BLaER1 (cell line): ENCODE data around the gene CYGB.

Experiments
- H3K27ac ChIP-seq: shearing (Covaris generic); formaldehyde crosslinking; 2 replicates; pipeline ENCODE4 v1.8.1; 2022
- H3K27me3 ChIP-seq: shearing (Covaris generic); formaldehyde crosslinking; 2 replicates; pipeline ENCODE4 v1.8.1; 2022
- H3K36me3 ChIP-seq: shearing (Covaris generic); formaldehyde crosslinking; 2 replicates; pipeline ENCODE4 v1.8.1; 2022
- H3K4me1 ChIP-seq: shearing (Covaris generic); formaldehyde crosslinking; 2 replicates; pipeline ENCODE4 v1.8.1; 2022
- H3K4me2 ChIP-seq: shearing (Covaris generic); formaldehyde crosslinking; 2 replicates; pipeline ENCODE4 v1.8.1; 2022
- H3K4me3 ChIP-seq: shearing (Covaris generic); formaldehyde crosslinking; 2 replicates; pipeline ENCODE4 v1.8.1; 2022
- H3K9ac ChIP-seq: shearing (Covaris generic); formaldehyde crosslinking; 2 replicates; pipeline ENCODE4 v1.8.1; 2022
- H3K9me3 ChIP-seq: shearing (Covaris generic); formaldehyde crosslinking; 2 replicates; pipeline ENCODE4 v1.8.1; 2022
- H4K20me1 ChIP-seq: shearing (Covaris generic); formaldehyde crosslinking; 2 replicates; pipeline ENCODE4 v1.8.1; 2022
- Cebpa-rat ChIP-seq: shearing (Covaris generic); IDR thresholded peaks from 2 replicates; pipeline ENCODE4 v1.8.1; 2022

Gene CYGB

DNA sequence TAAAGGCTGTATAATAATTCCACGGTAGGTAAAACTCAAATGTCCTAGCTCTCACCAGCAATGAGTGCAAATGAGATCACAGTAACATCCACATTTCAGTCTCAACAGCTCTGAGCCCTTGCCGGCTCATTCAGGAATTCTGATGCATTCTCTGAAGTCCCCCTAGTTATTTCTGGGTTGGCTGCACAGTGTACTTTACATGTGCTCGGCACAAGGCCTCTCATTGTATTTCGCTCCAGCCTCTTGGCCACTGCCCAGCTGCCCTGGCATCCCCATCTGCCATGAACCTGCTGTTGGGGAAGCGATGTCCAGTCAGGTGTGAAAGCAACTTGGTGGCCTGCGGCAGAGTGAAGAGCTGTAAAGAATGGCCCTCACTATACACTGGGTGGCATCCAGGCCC, 16.6 kb upstream of the CYGB start:
- Histone ChIP-seq H3K27ac (peak overlapping the region; percentile 56), H3K9me3 (no peaks in the 10 kb centered on the region), H4K20me1 (peaks cover 10% of the 10 kb centered on the region), H3K36me3 (no peaks in the 10 kb centered on the region; the same call in 1 of the 2 replicates), H3K4me3 (no peak overlapping the region), H3K9ac (peak overlapping the region; percentile 43; the same call in 1 of the 2 replicates), H3K27me3 (no peaks in the 10 kb centered on the region), H3K4me2 (peak overlapping the region; percentile 75), H3K4me1 (peaks cover 84% of the 10 kb centered on the region)
- no peak for TF ChIP-seq Cebpa-rat

GRCh38 chr17:76553178-76553908, 15.8 kb upstream of the CYGB start:
- peak overlapping the region; percentile 75 for H3K4me2 ChIP-seq
- no peaks in the 10 kb centered on the region for H3K9me3 ChIP-seq
- no peak for TF ChIP-seq Cebpa-rat
- peak overlapping the region; percentile 56; the same call in 1 of the 2 replicates for H3K27ac ChIP-seq
- H3K9ac ChIP-seq = peak overlapping the region; percentile 43; the same call in 1 of the 2 replicates
- no peaks in the 10 kb centered on the region for H3K36me3 ChIP-seq
- peaks cover 2% of the 10 kb centered on the region for H4K20me1 ChIP-seq
- H3K4me3 ChIP-seq = no peak overlapping the region
- peaks cover 86% of the 10 kb centered on the region for H3K4me1 ChIP-seq
- H3K27me3 ChIP-seq = no peaks in the 10 kb centered on the region

DNA sequence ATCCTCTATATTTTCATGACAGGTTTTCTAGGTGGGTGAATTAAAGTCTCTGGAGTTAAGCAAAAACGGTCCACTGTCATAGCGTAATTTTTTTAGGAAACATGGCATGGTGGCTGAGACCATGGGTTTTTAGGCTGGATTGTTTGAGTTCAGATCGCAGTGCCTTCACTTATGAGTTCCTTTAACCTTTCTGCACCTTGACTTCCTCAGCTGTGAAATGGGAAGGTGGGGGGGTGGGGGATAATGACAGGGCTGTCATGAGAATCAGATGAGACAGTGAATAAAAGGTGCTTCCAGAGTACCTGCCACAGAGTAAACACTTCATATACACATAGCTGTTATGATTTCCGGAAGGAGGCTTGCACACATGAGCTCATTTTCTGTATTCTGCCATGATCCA, 14.2 kb upstream of the CYGB start:
- TF ChIP-seq Cebpa-rat = no peak
- no peaks in the 10 kb centered on the region for H3K36me3 ChIP-seq
- H3K4me2 ChIP-seq = peak overlapping the region; percentile 24
- H3K9ac ChIP-seq = no peak overlapping the region
- no peak overlapping the region for H3K4me3 ChIP-seq
- H3K4me1 ChIP-seq = peaks cover 98% of the 10 kb centered on the region
- H3K27ac ChIP-seq = no peak overlapping the region
- H3K9me3 ChIP-seq = no peaks in the 10 kb centered on the region
- no peaks in the 10 kb centered on the region for H3K27me3 ChIP-seq
- no peaks in the 10 kb centered on the region for H4K20me1 ChIP-seq

DNA sequence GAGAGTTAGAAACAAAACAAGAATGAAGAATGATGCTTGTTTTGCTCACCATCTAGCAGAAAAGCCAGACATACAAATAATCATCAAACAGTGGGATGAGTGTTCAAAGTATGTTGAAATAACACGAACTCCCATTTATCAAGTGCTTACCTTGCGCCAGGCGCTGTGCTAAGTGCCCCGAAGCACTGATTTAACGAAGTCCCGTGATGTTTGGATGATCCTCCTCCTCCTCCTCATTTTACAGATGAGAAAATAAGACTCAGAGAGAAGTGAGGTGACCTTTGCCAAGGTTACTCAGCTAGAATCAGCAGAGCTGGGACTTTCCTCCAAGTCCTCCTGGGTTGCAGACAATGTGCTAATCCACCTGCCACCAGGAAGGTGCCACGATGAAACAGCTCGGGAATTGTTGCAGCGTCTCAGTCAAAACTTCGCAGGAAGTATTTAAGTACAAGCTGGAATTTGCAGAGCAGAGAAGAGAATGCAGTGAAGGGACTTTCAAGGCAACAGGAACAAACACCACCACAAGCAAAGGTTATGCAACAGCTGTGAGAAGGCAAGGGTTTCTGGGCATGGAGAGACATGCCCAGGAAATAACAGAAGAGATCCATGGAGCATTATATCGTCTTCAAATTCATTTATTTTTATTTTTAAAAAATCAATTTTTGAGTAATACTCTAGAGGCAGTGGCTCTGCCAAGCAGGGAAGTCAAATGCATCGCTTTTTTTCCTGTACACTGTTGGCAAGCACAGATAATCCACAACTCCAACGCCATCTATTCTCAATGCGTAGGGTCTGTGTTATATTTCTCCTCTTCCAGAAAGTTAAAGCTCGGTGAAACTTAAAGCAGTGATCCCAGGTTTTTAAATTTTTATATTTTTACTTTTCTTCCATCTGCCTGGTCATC, 13.5 kb upstream of the CYGB start:
- Histone ChIP-seq H3K9ac (no peak overlapping the region), H3K4me1 (peaks cover 98% of the 10 kb centered on the region), H3K36me3 (no peaks in the 10 kb centered on the region), H3K27ac (no peak overlapping the region), H3K4me2 (peak overlapping the region; percentile 24), H3K4me3 (no peak overlapping the region), H4K20me1 (no peaks in the 10 kb centered on the region), H3K9me3 (no peaks in the 10 kb centered on the region), H3K27me3 (peaks cover 5% of the 10 kb centered on the region)
- TF ChIP-seq Cebpa-rat = peak; percentile 62

GRCh38 chr17:76549539-76549938, 12.0 kb upstream of the CYGB start:
- H3K27ac ChIP-seq = 0 out of 2 replicates have a peak overlapping the region, but pooled peaks have one; percentile 76
- H3K4me1 ChIP-seq = peaks cover 98% of the 10 kb centered on the region
- no peak overlapping the region for H3K4me3 ChIP-seq
- no peaks in the 10 kb centered on the region for H3K36me3 ChIP-seq
- H4K20me1 ChIP-seq = no peaks in the 10 kb centered on the region
- H3K27me3 ChIP-seq = peaks cover 19% of the 10 kb centered on the region
- H3K4me2 ChIP-seq = peak overlapping the region; percentile 91
- H3K9ac ChIP-seq = peak overlapping the region; percentile 71; the same call in 1 of the 2 replicates
- no peaks in the 10 kb centered on the region for H3K9me3 ChIP-seq
- no peak for TF ChIP-seq Cebpa-rat

- H3K9me3 ChIP-seq = no peaks in the 10 kb centered on the region
- H3K4me1 ChIP-seq = peaks cover 98% of the 10 kb centered on the region
- peak overlapping the region; percentile 71 for H3K9ac ChIP-seq
- no peaks in the 10 kb centered on the region for H4K20me1 ChIP-seq
- H3K27ac ChIP-seq = 0 out of 2 replicates have a peak overlapping the region, but pooled peaks have one; percentile 76
- H3K27me3 ChIP-seq = peaks cover 23% of the 10 kb centered on the region
- no peak overlapping the region for H3K4me3 ChIP-seq
- no peak for TF ChIP-seq Cebpa-rat
- peak overlapping the region; percentile 91 for H3K4me2 ChIP-seq
- H3K36me3 ChIP-seq = no peaks in the 10 kb centered on the region
Observed at GRCh38 chr17:76549215-76549518, 11.7 kb upstream of the CYGB start.

- peaks cover 98% of the 10 kb centered on the region for H3K4me1 ChIP-seq
- no peaks in the 10 kb centered on the region for H4K20me1 ChIP-seq
- H3K9me3 ChIP-seq = no peaks in the 10 kb centered on the region
- peak overlapping the region; percentile 76 for H3K27ac ChIP-seq
- peaks cover 29% of the 10 kb centered on the region for H3K27me3 ChIP-seq
- H3K36me3 ChIP-seq = no peaks in the 10 kb centered on the region
- peak overlapping the region; percentile 91 for H3K4me2 ChIP-seq
- no peak for TF ChIP-seq Cebpa-rat
- H3K9ac ChIP-seq = peak overlapping the region; percentile 71
- H3K4me3 ChIP-seq = no peak overlapping the region
Observed at GRCh38 chr17:76548378-76549214, 11.1 kb upstream of the CYGB start.

- H3K27ac ChIP-seq = peak overlapping the region; percentile 76
- no peak for TF ChIP-seq Cebpa-rat
Observed at GRCh38 chr17:76547642-76548202, 10.2 kb upstream of the CYGB start.

DNA sequence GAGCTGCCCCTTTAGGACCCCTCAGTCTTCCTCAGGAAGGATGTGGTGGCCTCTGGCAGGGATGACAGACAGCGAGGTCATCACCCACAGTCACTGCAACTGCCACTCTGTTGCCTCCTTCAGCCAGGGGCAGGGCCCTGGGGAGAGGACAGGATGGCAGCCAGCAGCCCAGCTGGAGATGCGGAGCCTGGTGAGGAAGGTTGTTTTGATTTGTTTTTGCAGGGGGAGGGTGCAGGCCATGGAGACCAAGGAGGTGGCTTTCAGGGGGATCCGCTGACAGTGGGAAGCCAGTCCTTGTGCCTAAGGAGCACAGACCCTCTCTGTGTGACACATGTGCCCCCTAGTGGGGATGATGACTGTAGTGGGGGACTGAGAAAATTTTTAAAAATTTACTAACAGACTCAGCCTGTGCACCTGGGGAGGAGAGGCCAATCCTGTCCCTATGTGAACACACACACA, 9.7 kb upstream of the CYGB start:
- H3K27ac ChIP-seq = peak overlapping the region; percentile 89
- no peaks in the 10 kb centered on the region for H3K9me3 ChIP-seq
- H3K27me3 ChIP-seq = peaks cover 42% of the 10 kb centered on the region
- TF ChIP-seq Cebpa-rat = no peak
- H3K36me3 ChIP-seq = no peaks in the 10 kb centered on the region
- H3K9ac ChIP-seq = peak overlapping the region; percentile 73
- peaks cover 98% of the 10 kb centered on the region for H3K4me1 ChIP-seq
- H3K4me2 ChIP-seq = peak overlapping the region; percentile 91
- 0 out of 2 replicates have a peak overlapping the region, but pooled peaks have one; percentile 41 for H3K4me3 ChIP-seq
- no peaks in the 10 kb centered on the region for H4K20me1 ChIP-seq

More at GRCh38 chr17:76547642-76548202, 10.2 kb upstream of the CYGB start:
- peaks cover 37% of the 10 kb centered on the region for H3K27me3 ChIP-seq
- H3K9ac ChIP-seq = peak overlapping the region; percentile 45; the same call in 1 of the 2 replicates
- H3K36me3 ChIP-seq = no peaks in the 10 kb centered on the region
- H3K4me2 ChIP-seq = peak overlapping the region; percentile 91
- no peak overlapping the region for H3K4me3 ChIP-seq
- no peaks in the 10 kb centered on the region for H4K20me1 ChIP-seq
- no peaks in the 10 kb centered on the region for H3K9me3 ChIP-seq
- peaks cover 98% of the 10 kb centered on the region for H3K4me1 ChIP-seq
